Measurements from ENCODE around the gene PRDM2.

Gene PRDM2

DNA sequence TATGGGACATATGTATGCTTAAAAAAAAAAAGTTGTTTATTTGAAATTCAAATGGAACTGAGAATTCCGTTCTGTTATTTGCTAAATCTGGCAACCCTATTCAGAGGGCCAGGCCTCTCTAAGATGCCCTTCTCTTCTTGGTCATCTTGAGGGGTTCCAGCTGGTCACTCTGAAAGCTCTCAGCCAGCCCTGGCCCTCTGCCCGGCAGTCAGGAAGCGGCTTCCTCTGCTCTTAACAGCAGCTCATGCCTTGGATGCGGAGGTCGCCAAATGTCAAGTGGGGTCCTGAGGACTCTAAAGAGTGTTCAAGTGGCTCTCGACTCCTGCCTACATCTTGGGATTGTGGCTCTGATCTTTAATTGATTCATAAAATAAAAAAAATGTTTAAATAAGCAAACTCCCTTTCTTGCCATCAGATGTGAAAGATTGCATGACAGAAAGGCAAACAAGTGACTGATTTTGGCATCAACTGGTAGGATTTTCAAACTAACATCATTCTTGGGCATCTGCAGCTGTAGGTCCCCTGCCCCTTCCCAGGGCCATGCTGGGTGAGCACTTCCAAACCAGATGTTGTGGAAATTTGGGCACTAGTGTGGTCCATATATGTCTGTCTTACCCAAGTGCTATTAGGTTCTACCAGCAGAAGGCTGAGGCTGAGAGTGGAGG is 130.8 kb downstream of the PRDM2 start:
- in situ Hi-C loops (cut with HindIII; ENCODE audit: low sequenced_read_pairs), result no loop called here

GRCh38 chr1:13832100-13832499 is 132.1 kb downstream of the PRDM2 start:
- in situ Hi-C loops (cut with HindIII; ENCODE audit: low sequenced_read_pairs), result no loop called here

GRCh38 chr1:13832536-13832935 is 132.5 kb downstream of the PRDM2 start:
- in situ Hi-C loops (cut with HindIII; ENCODE audit: low sequenced_read_pairs), result no loop called here

- in situ Hi-C loops (cut with HindIII; ENCODE audit: low sequenced_read_pairs), result no loop called here
Measured at GRCh38 chr1:13836136-13836535, 136.1 kb downstream of the PRDM2 start.

GRCh38 chr1:13836631-13837030 is 136.6 kb downstream of the PRDM2 start:
- in situ Hi-C loops (cut with HindIII; ENCODE audit: low sequenced_read_pairs), result no loop called here

DNA sequence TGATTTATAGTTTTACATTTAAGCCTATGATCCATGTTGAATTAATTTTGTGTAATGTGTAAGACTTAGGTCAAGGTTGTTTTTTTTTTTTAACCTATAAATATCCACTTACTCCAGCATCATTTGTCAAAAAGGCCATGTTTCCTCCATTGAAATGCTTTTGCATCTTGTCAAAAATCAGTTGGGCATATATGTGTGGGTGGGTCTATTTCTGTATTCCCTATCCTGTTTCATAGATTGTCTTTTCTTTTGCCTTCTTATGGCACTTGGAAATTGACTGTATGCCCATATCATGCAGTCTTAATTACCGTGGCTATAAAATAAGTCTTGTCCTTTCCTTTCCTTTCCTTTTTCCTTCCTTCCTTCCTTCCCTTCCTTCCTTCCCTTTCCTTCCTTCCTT is 138.2 kb downstream of the PRDM2 start:
- in situ Hi-C loops (cut with HindIII; ENCODE audit: low sequenced_read_pairs), result no loop called here

DNA sequence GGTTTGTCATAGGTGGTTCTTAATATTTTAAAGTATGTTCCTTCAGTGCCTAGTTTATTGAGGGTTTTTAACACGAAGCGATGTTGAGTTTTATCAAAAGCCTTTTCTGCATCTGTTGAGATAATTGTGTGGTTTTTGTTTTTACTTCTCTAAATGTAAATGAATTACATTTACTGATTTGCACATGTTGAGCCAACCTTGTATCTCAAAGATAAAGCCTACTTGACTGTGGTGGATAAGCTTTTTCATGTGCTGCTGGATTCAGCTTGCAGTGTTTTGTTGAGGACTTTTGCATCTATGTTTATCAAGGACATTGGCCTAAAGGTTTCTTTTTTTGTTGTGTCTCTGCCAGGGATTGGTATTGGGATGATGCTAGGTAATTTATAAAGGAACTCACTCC is 142.5 kb downstream of the PRDM2 start:
- in situ Hi-C loops (cut with HindIII; ENCODE audit: low sequenced_read_pairs), result no loop called here

GRCh38 chr1:13851726-13852125 is 151.7 kb downstream of the PRDM2 start:
- in situ Hi-C loops (cut with HindIII; ENCODE audit: low sequenced_read_pairs), result no loop called here

- in situ Hi-C loops (cut with HindIII; ENCODE audit: low sequenced_read_pairs), result no loop called here
Measured at GRCh38 chr1:13855554-13855953, 155.6 kb downstream of the PRDM2 start.

- in situ Hi-C loops (cut with HindIII; ENCODE audit: low sequenced_read_pairs), result no loop called here
Measured at GRCh38 chr1:13860031-13860430, 160.0 kb downstream of the PRDM2 start.

DNA sequence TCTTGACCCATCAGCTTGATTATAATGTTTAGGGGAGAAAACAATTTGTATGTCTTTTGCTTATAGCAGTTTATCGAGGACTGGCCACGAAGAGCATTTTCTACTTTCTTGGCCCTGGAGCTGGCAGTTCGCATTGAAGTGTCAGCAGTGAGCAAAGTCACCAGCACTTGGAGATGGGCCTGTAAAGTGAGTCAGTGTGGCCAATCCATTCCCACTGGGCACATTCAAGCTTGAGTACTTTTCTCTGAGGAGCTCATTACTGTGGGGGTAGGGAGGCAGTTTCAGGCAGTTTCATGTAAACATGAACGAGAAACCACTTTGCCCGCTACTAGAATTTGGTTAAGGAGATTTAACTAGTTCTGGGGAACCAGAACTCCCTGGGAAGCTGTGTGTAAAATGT is 164.8 kb downstream of the PRDM2 start:
- in situ Hi-C loops (cut with HindIII; ENCODE audit: low sequenced_read_pairs), result no loop called here

DNA sequence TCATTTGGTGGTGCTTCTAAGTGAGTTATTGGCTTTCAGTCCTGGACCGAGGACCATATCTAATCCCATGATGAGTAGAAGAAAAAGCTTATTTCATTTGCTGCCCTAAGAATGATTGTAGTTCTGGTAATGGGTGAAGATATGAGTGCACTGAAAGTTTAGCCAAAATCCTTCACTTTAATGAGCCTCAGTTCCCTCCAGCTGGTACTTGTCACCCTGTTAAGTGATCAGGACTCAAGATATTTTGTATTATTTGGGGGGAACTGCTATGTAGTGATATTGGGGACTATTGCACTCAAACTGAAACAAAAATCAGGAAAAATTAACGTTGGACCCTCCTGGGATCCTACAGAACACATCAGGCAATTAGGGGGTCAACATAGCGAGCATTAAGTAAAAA is 165.9 kb downstream of the PRDM2 start:
- in situ Hi-C loops (cut with HindIII; ENCODE audit: low sequenced_read_pairs), result no loop called here

GRCh38 chr1:13867603-13868002 is 167.6 kb downstream of the PRDM2 start:
- in situ Hi-C loops (cut with HindIII; ENCODE audit: low sequenced_read_pairs), result no loop called here

- in situ Hi-C loops (cut with HindIII; ENCODE audit: low sequenced_read_pairs), result no loop called here
Measured at GRCh38 chr1:13869172-13869797, 169.3 kb downstream of the PRDM2 start.

- in situ Hi-C loops (cut with HindIII; ENCODE audit: low sequenced_read_pairs), result no loop called here
Measured at GRCh38 chr1:13871413-13871812, 171.4 kb downstream of the PRDM2 start.

GRCh38 chr1:13871886-13872285 is 171.9 kb downstream of the PRDM2 start:
- in situ Hi-C loops (cut with HindIII; ENCODE audit: low sequenced_read_pairs), result no loop called here

- in situ Hi-C loops (cut with HindIII; ENCODE audit: low sequenced_read_pairs), result no loop called here
Measured at GRCh38 chr1:13873032-13873431, 173.0 kb downstream of the PRDM2 start.
